Suprapubic skin (tissue), 4 donors: ENCODE data around the gene IST1.

Experiments used
- CTCF ChIP-seq, 2 donors: fragments of 200-600 bp in 1 of 2; fragments of 450-650 bp in 1 of 2; sonication (generic) in 1 of 2; IDR thresholded peaks; one replicate each; pipeline ENCODE4 v1.5.1; 2016 to 2019; ENCODE audit warnings: antibody characterized with exemption in 2 of 2, mild to moderate bottlenecking in 1 of 2, moderate library complexity in 1 of 2
- POLR2A ChIP-seq, 2 donors: fragments of 450-650 bp; IDR thresholded peaks; one replicate each; pipeline ENCODE4 v1.6.1; 2017; ENCODE audit warnings: antibody characterized with exemption in 2 of 2, mild to moderate bottlenecking in 2 of 2, moderate library complexity in 2 of 2
- POLR2AphosphoS5 ChIP-seq, 3 donors: sonication (generic); formaldehyde crosslinking; IDR thresholded peaks; one replicate each; pipeline ENCODE4 v1.6.1; 2017; ENCODE audit warnings: antibody characterized with exemption in 3 of 3

GRCh38 chr16:71919035-71919434, 23.7 kb downstream of the IST1 start:
- no peak for TF ChIP-seq CTCF (IDR thresholded peaks at IDR 0.05)
- TF ChIP-seq POLR2A (IDR thresholded peaks at IDR 0.05) = no peak
- no peak for TF ChIP-seq POLR2AphosphoS5 (IDR thresholded peaks at IDR 0.05)
